Vagina (tissue), 2 donors: ENCODE results near the gene MATCAP1.

Source experiments
- CTCF ChIP-seq, 3 experiments: fragments of 450-650 bp in 2 of 3; fragments of 200-600 bp in 1 of 3; sonication (generic) in 1 of 3; IDR thresholded peaks; one replicate each; pipeline ENCODE4 v1.5.1; 2017 to 2019; ENCODE audit warnings: antibody characterized with exemption in 3 of 3, mild to moderate bottlenecking in 2 of 3, moderate library complexity in 2 of 3
- POLR2A ChIP-seq, 2 donors: fragments of 450-650 bp; IDR thresholded peaks; one replicate each; pipeline ENCODE4 v1.6.1; 2017; ENCODE audit warnings: antibody characterized with exemption in 2 of 2, mild to moderate bottlenecking in 2 of 2, moderate library complexity in 2 of 2
- POLR2AphosphoS5 ChIP-seq, 2 donors: sonication (generic); formaldehyde crosslinking; IDR thresholded peaks; one replicate each; pipeline ENCODE4 v1.9.0; 2017; ENCODE audit warnings: antibody characterized with exemption in 2 of 2, mild to moderate bottlenecking in 2 of 2, low read depth in 1 of 2; ENCODE audit not compliant: insufficient read depth in 1 of 2

DNA sequence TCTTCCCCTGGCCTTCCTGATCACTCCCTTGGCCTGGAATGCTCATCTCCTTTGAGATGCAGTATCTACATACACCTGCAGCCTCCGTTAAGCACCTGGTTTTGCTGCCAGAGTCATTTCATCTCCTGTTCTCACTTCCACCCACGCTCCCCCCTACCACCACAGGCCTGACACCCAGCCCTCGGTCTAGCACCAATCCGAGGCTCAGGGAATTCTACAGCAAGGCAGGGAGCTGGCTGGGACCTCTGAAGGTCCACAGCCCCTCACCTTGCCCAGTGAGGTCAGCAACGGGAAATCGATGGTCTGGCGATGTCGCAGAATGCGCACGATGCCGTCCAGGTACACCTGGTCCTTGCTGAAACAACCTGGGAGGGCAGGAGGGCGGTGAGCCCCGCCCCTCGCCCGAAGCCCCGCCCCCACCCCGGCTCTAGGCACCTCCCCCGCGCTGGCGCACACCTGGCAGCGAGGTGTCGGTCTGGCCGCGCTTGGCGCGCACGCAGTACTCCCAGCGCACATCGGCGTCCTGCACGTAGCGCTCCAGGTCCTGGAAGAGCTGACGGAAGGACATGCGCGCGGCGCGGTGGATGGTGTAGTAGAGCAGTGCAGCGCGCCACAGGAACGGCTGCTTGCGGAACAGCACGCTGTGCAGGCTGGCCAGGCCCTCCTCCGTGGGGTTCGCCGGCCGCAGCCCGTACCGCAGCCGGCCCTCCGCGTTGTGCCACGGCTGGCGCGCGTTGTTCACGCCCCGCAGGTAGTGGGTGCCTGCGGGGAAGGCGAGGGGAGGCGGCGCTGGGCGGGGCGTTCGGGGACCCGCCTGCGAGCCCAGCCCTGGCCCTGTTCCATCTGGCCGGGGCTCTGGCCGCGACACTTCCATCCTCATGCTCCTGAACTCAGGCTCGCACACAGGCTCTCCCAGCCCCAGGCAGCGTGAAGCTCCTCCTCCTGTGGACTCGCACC lies 5.7 kb downstream of the MATCAP1 start:
- TF ChIP-seq CTCF (IDR thresholded peaks at IDR 0.05) (no peak), POLR2AphosphoS5 (IDR thresholded peaks at IDR 0.05; ENCODE audit: insufficient read depth in 1 of 2, low read depth in 1 of 2) (peak in 1 of 2 donors; percentile 48), POLR2A (IDR thresholded peaks at IDR 0.05) (no peak)
